Measurements from ENCODE around the gene XK.

- TF ChIP-seq CTCF (IDR thresholded peaks at IDR 0.05) (no peak), POLR2A (IDR thresholded peaks at IDR 0.05) (no peak), EP300 (IDR thresholded peaks at IDR 0.05) (no peak)
Observed at GRCh38 chrX:37679230-37679629, 6.4 kb upstream of the XK start.
